Measurements from ENCODE around the gene PRPF39. TPM values are rescaled to one million over a fixed set of nuclear protein-coding genes. Genes with fewer than 3 reads are reported as not detected.

PRPF39 gene
- total and polyA plus RNA-seq, 3 donors from 2014 or later: 14.6 to 41.1 (median 30.9) TPM

- Histone ChIP-seq H3K27me3 (no peaks in the 10 kb centered on the region), H3K4me3 (peak overlapping the region; percentile 70 to 73), H3K27ac (peak overlapping the region; percentile 67 to 81), H3K36me3 (ENCODE audit: low read depth, missing control alignments) (no peaks in the 10 kb centered on the region), H3K9me3 (no peaks in the 10 kb centered on the region), H3K4me1 (peaks cover 5% of the 10 kb centered on the region)
- WGBS, 2 donors: 0 to 1% methylated on average over 5 to 10 of the region's 10 CpGs
- intact Hi-C loops (cut with DNase I; ENCODE audit: low total_unique reads): no loop called here
- DNase-seq: no peak
- no peak for TF ChIP-seq POLR2A (IDR thresholded peaks at IDR 0.05)
- no peak for TF ChIP-seq CTCF (IDR thresholded peaks at IDR 0.05)
These were observed 320 bp upstream of the PRPF39 start for GRCh38 chr14:45083617-45083975.

GRCh38 chr14:45084946-45085346 is 1.0 kb downstream of the PRPF39 start:
- H3K4me1 ChIP-seq: peaks cover 5% of the 10 kb centered on the region
- intact Hi-C loops (cut with DNase I; ENCODE audit: low total_unique reads): no loop called here
- peak overlapping the region; percentile 36 to 81 for H3K27ac ChIP-seq

GRCh38 chr14:45089813-45090212 is 5.9 kb downstream of the PRPF39 start:
- DNase-seq: no peak
- TF ChIP-seq POLR2A (IDR thresholded peaks at IDR 0.05): no peak
- TF ChIP-seq CTCF (IDR thresholded peaks at IDR 0.05): no peak
- 43 to 44% methylated on average over 1 of the region's 1 CpG for WGBS, 2 donors
- Histone ChIP-seq H3K9me3 (no peaks in the 10 kb centered on the region), H3K27me3 (no peaks in the 10 kb centered on the region), H3K4me1 (no peaks in the 10 kb centered on the region), H3K36me3 (ENCODE audit: low read depth, missing control alignments) (no peaks in the 10 kb centered on the region), H3K4me3 (no peak overlapping the region), H3K27ac (no peak overlapping the region)
- intact Hi-C loops (cut with DNase I; ENCODE audit: low total_unique reads): no loop called here

More at GRCh38 chr14:45084946-45085346, 1.0 kb downstream of the PRPF39 start:
- no peak for DNase-seq
- peak overlapping the region; percentile 70 to 73 for H3K4me3 ChIP-seq
- TF ChIP-seq CTCF (IDR thresholded peaks at IDR 0.05) (no peak), POLR2A (IDR thresholded peaks at IDR 0.05) (no peak)
- no peaks in the 10 kb centered on the region for H3K27me3 ChIP-seq
- no peaks in the 10 kb centered on the region for H3K36me3 ChIP-seq (ENCODE audit: low read depth, missing control alignments)
- no peaks in the 10 kb centered on the region for H3K9me3 ChIP-seq
- WGBS, 2 donors: 1 to 3% methylated on average over 4 of the region's 4 CpGs

- Histone ChIP-seq H3K27me3 (no peaks in the 10 kb centered on the region), H3K9me3 (no peaks in the 10 kb centered on the region), H3K27ac (no peak overlapping the region), H3K36me3 (ENCODE audit: low read depth, missing control alignments) (no peaks in the 10 kb centered on the region), H3K4me3 (no peak overlapping the region), H3K4me1 (no peaks in the 10 kb centered on the region)
- TF ChIP-seq CTCF (IDR thresholded peaks at IDR 0.05) (no peak), POLR2A (IDR thresholded peaks at IDR 0.05) (no peak)
- intact Hi-C loops (cut with DNase I; ENCODE audit: low total_unique reads): no loop called here
- no peak for DNase-seq
- 75 to 77% methylated on average over 2 of the region's 2 CpGs for WGBS, 2 donors
These were observed 7.8 kb downstream of the PRPF39 start for GRCh38 chr14:45091710-45092109.

GRCh38 chr14:45094275-45094674 is 10.4 kb downstream of the PRPF39 start:
- Histone ChIP-seq H3K9me3 (no peaks in the 10 kb centered on the region), H3K27me3 (no peaks in the 10 kb centered on the region), H3K36me3 (ENCODE audit: low read depth, missing control alignments) (no peaks in the 10 kb centered on the region), H3K27ac (no peak overlapping the region), H3K4me1 (no peaks in the 10 kb centered on the region), H3K4me3 (no peak overlapping the region)
- WGBS, 2 donors: 91 to 95% methylated on average over 2 of the region's 2 CpGs
- intact Hi-C loops (cut with DNase I; ENCODE audit: low total_unique reads): no loop called here
- DNase-seq: no peak
- TF ChIP-seq CTCF (IDR thresholded peaks at IDR 0.05) (no peak), POLR2A (IDR thresholded peaks at IDR 0.05) (no peak)
